Panc1 (cell line): ENCODE data around the gene NELFE. TPM values are rescaled to one million over a fixed set of nuclear protein-coding genes. Genes with fewer than 3 reads are reported as not detected.
A peak's percentile ranks its signal among the peaks of the same experiment; 100 is the strongest.

Source experiments
- ATAC-seq: fragments of 200-7000 bp; cut with Tn5 transposase; 2 replicates; pipeline ENCODE4 v1.9.1; 2020; ENCODE audit warnings: mild to moderate bottlenecking, moderate library complexity
- BruUV-seq: library from RNA; stranded (reverse); fragments of 400-500 nt; replicated peaks from 2 replicates; lab custom pipeline; 2021; lab: Mats Ljungman, UMichigan
- CTCF ChIA-PET: fragments of 300-600 bp; sonication (Branson Sonifier 250); formaldehyde crosslinking; loops from one replicate; lab custom pipeline; 2022; ENCODE audit warnings: antibody characterized with exemption; lab: Charles Lee
- POLR2A ChIA-PET: fragments of 300-600 bp; sonication (Branson Sonifier 250); formaldehyde crosslinking; loops from one replicate; lab custom pipeline; 2022; ENCODE audit warnings: antibody characterized with exemption; lab: Charles Lee
- DNase-seq: peaks from one replicate; pipeline ENCODE4 v3.0.0-alpha.2; 2010; ENCODE audit warnings: low read depth, low spot score
- H3K27ac ChIP-seq: 2 replicates; pipeline ENCODE4 v1.5.1; 2011; ENCODE audit warnings: mild to moderate bottlenecking, low read length, inconsistent platforms
- H3K27me3 ChIP-seq: fragments of 200-500 bp; sonication (Bioruptor generic); 2 replicates; pipeline ENCODE4 v1.6.0; 2014; ENCODE audit warnings: low read length, inconsistent platforms; ENCODE audit not compliant: control insufficient read depth, insufficient read depth
- H3K36me3 ChIP-seq: fragments of 200-500 bp; sonication (Bioruptor generic); 2 replicates; pipeline ENCODE4 v1.5.1; 2014; ENCODE audit warnings: inconsistent platforms, mild to moderate bottlenecking, low read length, moderate library complexity; ENCODE audit not compliant: control insufficient read depth, insufficient read depth
- H3K4me1 ChIP-seq: 2 replicates; pipeline ENCODE4 v1.5.1; 2011; ENCODE audit warnings: inconsistent platforms, mild to moderate bottlenecking, low read length, moderate library complexity; ENCODE audit not compliant: control insufficient read depth, insufficient read depth
- H3K4me3 ChIP-seq, 2 experiments: 2 replicates each; pipeline ENCODE4 v1.5.1; 2011 to 2012; ENCODE audit warnings: low read depth in 2 of 2, low read length in 2 of 2, mild to moderate bottlenecking in 2 of 2, inconsistent platforms in 1 of 2, moderate library complexity in 1 of 2
- H3K9me3 ChIP-seq: fragments of 200-500 bp; sonication (Bioruptor generic); 2 replicates; pipeline ENCODE4 v1.5.1; 2014; ENCODE audit warnings: low read depth, mild to moderate bottlenecking, inconsistent platforms, low read length, moderate library complexity; ENCODE audit not compliant: control insufficient read depth, insufficient read depth
- CTCF ChIP-seq: fragments of 450-650 bp; IDR thresholded peaks from 2 replicates; pipeline ENCODE4 v1.5.1; 2017; ENCODE audit warnings: mild to moderate bottlenecking
- POLR2AphosphoS5 ChIP-seq: IDR thresholded peaks from 2 replicates; pipeline ENCODE4 v1.6.1; 2012; ENCODE audit warnings: mild to moderate bottlenecking, low read depth, low read length, moderate library complexity
- SIN3A ChIP-seq: IDR thresholded peaks from 2 replicates; pipeline ENCODE4 v1.6.1; 2012; ENCODE audit warnings: low read depth, mild to moderate bottlenecking, low read length, moderate library complexity, borderline replicate concordance; ENCODE audit not compliant: insufficient read depth
- TCF7L2 ChIP-seq: IDR thresholded peaks from 2 replicates; pipeline ENCODE4 v1.6.1; 2011; ENCODE audit warnings: mild to moderate bottlenecking, low read depth, low read length, inconsistent platforms
- in situ Hi-C: cut with HindIII; loops from 2 replicates; pipeline ENCODE4 v1.10.0; 2016; ENCODE audit warnings: low sequenced_read_pairs, low pct_unique_long_range_greater_than_20kb
- intact Hi-C: fragments of 100-400 bp; cut with micrococcal nuclease; formaldehyde crosslinking; loops from one replicate; pipeline ENCODE4 v1.10.0; 2022; ENCODE audit not compliant: unreplicated experiment
- total RNA-seq: library from RNA; stranded (reverse); gene quantifications from one replicate; pipeline ENCODE4 v1.2.1, GENCODE V29; 2021; ENCODE audit not compliant: unreplicated experiment
- TF ChIP-seq, protein P1 (sequence below), 2 experiments: IDR thresholded peaks; 2 replicates each; pipeline ENCODE4 v1.6.1; 2011 to 2012; ENCODE audit warnings: low read depth in 2 of 2, control low read depth in 1 of 2, low read length in 1 of 2, mild to moderate bottlenecking in 1 of 2, moderate library complexity in 1 of 2; ENCODE audit not compliant: insufficient read depth in 1 of 2

NELFE gene
- total RNA-seq, 1 experiment from 2014 or later: 94.9 TPM

- ChIA-PET CTCF (no interaction called here), POLR2A (interaction anchor here (0.6 kb wide), 1 partner anchor 9 kb away, joined by 3 read pairs; no protein-coding TSS in a partner anchor)
- no peaks in the 10 kb centered on the region for H3K4me1 ChIP-seq
- BruUV-seq: no TSS peak
- no peaks in the 10 kb centered on the region for H3K36me3 ChIP-seq
- DNase-seq: no peak
- peak; percentile 22; the same call in 1 of the 2 replicates for ATAC-seq
- TF ChIP-seq SIN3A: no peak
- TF ChIP-seq CTCF: no peak
- no peak for TF ChIP-seq TCF7L2
- TF ChIP-seq, protein P1, sequence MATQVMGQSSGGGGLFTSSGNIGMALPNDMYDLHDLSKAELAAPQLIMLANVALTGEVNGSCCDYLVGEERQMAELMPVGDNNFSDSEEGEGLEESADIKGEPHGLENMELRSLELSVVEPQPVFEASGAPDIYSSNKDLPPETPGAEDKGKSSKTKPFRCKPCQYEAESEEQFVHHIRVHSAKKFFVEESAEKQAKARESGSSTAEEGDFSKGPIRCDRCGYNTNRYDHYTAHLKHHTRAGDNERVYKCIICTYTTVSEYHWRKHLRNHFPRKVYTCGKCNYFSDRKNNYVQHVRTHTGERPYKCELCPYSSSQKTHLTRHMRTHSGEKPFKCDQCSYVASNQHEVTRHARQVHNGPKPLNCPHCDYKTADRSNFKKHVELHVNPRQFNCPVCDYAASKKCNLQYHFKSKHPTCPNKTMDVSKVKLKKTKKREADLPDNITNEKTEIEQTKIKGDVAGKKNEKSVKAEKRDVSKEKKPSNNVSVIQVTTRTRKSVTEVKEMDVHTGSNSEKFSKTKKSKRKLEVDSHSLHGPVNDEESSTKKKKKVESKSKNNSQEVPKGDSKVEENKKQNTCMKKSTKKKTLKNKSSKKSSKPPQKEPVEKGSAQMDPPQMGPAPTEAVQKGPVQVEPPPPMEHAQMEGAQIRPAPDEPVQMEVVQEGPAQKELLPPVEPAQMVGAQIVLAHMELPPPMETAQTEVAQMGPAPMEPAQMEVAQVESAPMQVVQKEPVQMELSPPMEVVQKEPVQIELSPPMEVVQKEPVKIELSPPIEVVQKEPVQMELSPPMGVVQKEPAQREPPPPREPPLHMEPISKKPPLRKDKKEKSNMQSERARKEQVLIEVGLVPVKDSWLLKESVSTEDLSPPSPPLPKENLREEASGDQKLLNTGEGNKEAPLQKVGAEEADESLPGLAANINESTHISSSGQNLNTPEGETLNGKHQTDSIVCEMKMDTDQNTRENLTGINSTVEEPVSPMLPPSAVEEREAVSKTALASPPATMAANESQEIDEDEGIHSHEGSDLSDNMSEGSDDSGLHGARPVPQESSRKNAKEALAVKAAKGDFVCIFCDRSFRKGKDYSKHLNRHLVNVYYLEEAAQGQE (IDR thresholded peaks at IDR 0.05; ENCODE audit: insufficient read depth in 1 of 2, low read depth in 2 of 2, low read length in 1 of 2): no peak
- TF ChIP-seq POLR2AphosphoS5: no peak
- in situ Hi-C loops: no loop called here
- peak within 1 kb of the TSS; percentile 29; the same call in 1 of the 2 replicates for H3K27ac ChIP-seq
- no peak within 1 kb of the TSS for H3K4me3 ChIP-seq
- no peaks in the 10 kb centered on the region for H3K27me3 ChIP-seq
- intact Hi-C loops: no loop called here
- no peaks in the 10 kb centered on the region for H3K9me3 ChIP-seq
Observed at GRCh38 chr6:31927242-31927862, 31.4 kb downstream of the NELFE start, which contains the start of gene C2. Gene C2, plus strand, starts transcription at chr6:31927717. Its CDS starts 36 bp downstream, at chr6:31927753.

DNA sequence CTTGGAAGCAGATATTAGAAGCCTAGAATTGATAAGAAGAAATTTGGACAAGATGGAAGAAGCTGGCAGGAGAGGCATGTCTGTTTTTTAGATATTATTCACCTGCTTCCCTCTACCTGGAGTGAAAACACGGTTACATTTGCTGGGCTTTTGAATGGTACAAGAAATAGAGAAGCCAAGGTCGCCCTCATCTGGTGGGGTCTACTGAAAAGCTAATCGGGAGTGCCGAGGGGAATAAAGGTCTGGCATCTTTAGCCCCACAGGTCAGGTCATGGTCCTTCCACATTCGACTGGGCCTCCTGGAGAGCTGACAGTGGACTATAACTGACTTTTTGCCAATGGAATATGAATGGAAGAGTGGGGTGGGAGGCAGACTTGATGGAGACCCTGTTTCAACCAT, 35.8 kb downstream of the NELFE start:
- BruUV-seq: no TSS peak
- TF ChIP-seq, protein P1 (IDR thresholded peaks at IDR 0.05; ENCODE audit: insufficient read depth in 1 of 2, low read depth in 2 of 2, low read length in 1 of 2): no peak
- TF ChIP-seq POLR2AphosphoS5: no peak
- no peak for TF ChIP-seq TCF7L2
- no peak; the same call in 1 of the 2 replicates for TF ChIP-seq CTCF
- TF ChIP-seq SIN3A: no peak
- POLR2A ChIA-PET: interaction anchor here (0.6 kb wide), 1 partner anchor 73 kb away, joined by 6 read pairs; no protein-coding TSS in a partner anchor
- peak; percentile 64 for ATAC-seq
- CTCF ChIA-PET: interaction anchor here (0.6 to 1.4 kb wide), 4 partner anchors 20 to 90 kb away, joined by 3 to 4 read pairs (median 4); no protein-coding TSS in a partner anchor
- Histone ChIP-seq H3K27ac (no peak overlapping the region), H3K36me3 (no peaks in the 10 kb centered on the region), H3K4me1 (no peaks in the 10 kb centered on the region), H3K4me3 (no peak overlapping the region), H3K9me3 (no peaks in the 10 kb centered on the region), H3K27me3 (no peaks in the 10 kb centered on the region)
- intact Hi-C loops (no loop called here), in situ Hi-C loops (no loop called here)
- DNase-seq: no peak
